Lower leg skin (tissue), 4 donors: ENCODE measurements around the gene GABRR3. TPM values are rescaled to one million over a fixed set of nuclear protein-coding genes. Genes with fewer than 3 reads are reported as not detected.
A peak's percentile ranks its signal among the peaks of the same experiment; 100 is the strongest.

Source experiments
- DNase-seq, 2 donors: peaks; one replicate each; pipeline ENCODE4 v3.0.0-alpha.2; 2019; ENCODE audit warnings: low spot score in 2 of 2
- H3K4me3 ChIP-seq: fragments of 200-600 bp; sonication (generic); 2 replicates; pipeline ENCODE4 v1.5.1; 2017; ENCODE audit warnings: mild to moderate bottlenecking, low read depth; ENCODE audit not compliant: poor library complexity, severe bottlenecking
- CTCF ChIP-seq, 3 donors: fragments of 450-650 bp; IDR thresholded peaks; one replicate each; pipeline ENCODE4 v1.5.1; 2016; ENCODE audit warnings: antibody characterized with exemption in 3 of 3, mild to moderate bottlenecking in 3 of 3, moderate library complexity in 2 of 3
- POLR2A ChIP-seq, 2 donors: fragments of 450-650 bp; IDR thresholded peaks; one replicate each; pipeline ENCODE4 v1.6.1; 2016 to 2017; ENCODE audit warnings: antibody characterized with exemption in 2 of 2, mild to moderate bottlenecking in 1 of 2, moderate library complexity in 1 of 2
- WGBS, 2 donors: methylation state at CpG; one replicate each; pipeline ENCODE4 v1.1.5; 2018; 5-methylcytosine and 5-hydroxymethylcytosine counted together
- intact Hi-C: fragments of 100-400 bp; cut with DNase I; formaldehyde crosslinking; loops from one replicate; pipeline ENCODE4 v1.15.0; 2023; ENCODE audit warnings: low total_unique reads
- total RNA-seq, 4 donors: library from RNA; depleted of rRNA; stranded (reverse); fragments of >200 nt; gene quantifications; one replicate each; pipeline ENCODE4 v1.1.0, GENCODE V29; 2016

The GABRR3 gene
- total RNA-seq, 4 donors from 2014 or later = not detected

- TF ChIP-seq CTCF (IDR thresholded peaks at IDR 0.05) = no peak
- no peak for TF ChIP-seq POLR2A (IDR thresholded peaks at IDR 0.05)
- intact Hi-C loops = no loop called here
- peak within 1 kb of the TSS; percentile 42 for H3K4me3 ChIP-seq
- peak; percentile 61 to 93 for DNase-seq
- WGBS, 2 donors = 1% methylated on average over 41 to 71 of the region's 82 CpGs
Measured at GRCh38 chr3:97971679-97972567, 63.2 kb downstream of the GABRR3 start, which contains the start of gene RIOX2. TSS of gene RIOX2 (minus strand) at chr3:97972431. CDS start at chr3:97967593, 4,838 bp downstream.

GRCh38 chr3:97970956-97971620, 64.0 kb downstream of the GABRR3 start:
- H3K4me3 ChIP-seq = no peak overlapping the region
- intact Hi-C loops = no loop called here
- no peak for TF ChIP-seq CTCF (IDR thresholded peaks at IDR 0.05)
- no peak for DNase-seq
- 54 to 60% methylated on average over 9 of the region's 9 CpGs for WGBS, 2 donors

- 65 to 70% methylated on average over 1 of the region's 1 CpG for WGBS, 2 donors
- TF ChIP-seq CTCF (IDR thresholded peaks at IDR 0.05) (no peak), POLR2A (IDR thresholded peaks at IDR 0.05) (no peak)
- DNase-seq = no peak
- H3K4me3 ChIP-seq = no peak overlapping the region
- intact Hi-C loops = no loop called here
Measured at GRCh38 chr3:97970156-97970555, 65.0 kb downstream of the GABRR3 start.

GRCh38 chr3:97969541-97969940, 65.6 kb downstream of the GABRR3 start:
- no peak for DNase-seq
- H3K4me3 ChIP-seq = no peak overlapping the region
- intact Hi-C loops = no loop called here
- TF ChIP-seq CTCF (IDR thresholded peaks at IDR 0.05) (no peak), POLR2A (IDR thresholded peaks at IDR 0.05) (no peak)
- 78 to 89% methylated on average over 5 of the region's 5 CpGs for WGBS, 2 donors

- no peak overlapping the region for H3K4me3 ChIP-seq
- intact Hi-C loops = no loop called here
- no peak for TF ChIP-seq CTCF (IDR thresholded peaks at IDR 0.05)
- TF ChIP-seq POLR2A (IDR thresholded peaks at IDR 0.05) = no peak
- DNase-seq = no peak
- WGBS, 2 donors = 79 to 80% methylated on average over 1 of the region's 1 CpG
Measured at GRCh38 chr3:97968376-97968775, 66.7 kb downstream of the GABRR3 start.
